HG03039 (cell line): ENCODE measurements around the gene CLCN6.
"Not testable (repeated sequence)": the region's sequence is repeated elsewhere in the genome, so short reads cannot be mapped to it uniquely, and the experiment has no call there.

ENCODE experiments used
- ATAC-seq: cut with Tn5 transposase; IDR thresholded peaks from one replicate; pipeline ENCODE4 v1.9.1; 2021; ENCODE audit warnings: mild to moderate bottlenecking, moderate library complexity; ENCODE audit not compliant: unreplicated experiment

Gene CLCN6

GRCh38 chr1:11794446-11795237 is 11.3 kb upstream of the CLCN6 start:
- ATAC-seq: no peak

GRCh38 chr1:11795238-11795890 is 10.6 kb upstream of the CLCN6 start:
- ATAC-seq: no peak

GRCh38 chr1:11796036-11796828 is 9.8 kb upstream of the CLCN6 start:
- ATAC-seq: no peak

- no peak for ATAC-seq
These were observed 8.3 kb upstream of the CLCN6 start for GRCh38 chr1:11797525-11798216.

- ATAC-seq: no peak
These were observed 6.9 kb upstream of the CLCN6 start for GRCh38 chr1:11799099-11799498.

GRCh38 chr1:11799896-11800295 is 6.1 kb upstream of the CLCN6 start:
- no peak for ATAC-seq

GRCh38 chr1:11800391-11800755 is 5.6 kb upstream of the CLCN6 start:
- ATAC-seq: no peak

DNA sequence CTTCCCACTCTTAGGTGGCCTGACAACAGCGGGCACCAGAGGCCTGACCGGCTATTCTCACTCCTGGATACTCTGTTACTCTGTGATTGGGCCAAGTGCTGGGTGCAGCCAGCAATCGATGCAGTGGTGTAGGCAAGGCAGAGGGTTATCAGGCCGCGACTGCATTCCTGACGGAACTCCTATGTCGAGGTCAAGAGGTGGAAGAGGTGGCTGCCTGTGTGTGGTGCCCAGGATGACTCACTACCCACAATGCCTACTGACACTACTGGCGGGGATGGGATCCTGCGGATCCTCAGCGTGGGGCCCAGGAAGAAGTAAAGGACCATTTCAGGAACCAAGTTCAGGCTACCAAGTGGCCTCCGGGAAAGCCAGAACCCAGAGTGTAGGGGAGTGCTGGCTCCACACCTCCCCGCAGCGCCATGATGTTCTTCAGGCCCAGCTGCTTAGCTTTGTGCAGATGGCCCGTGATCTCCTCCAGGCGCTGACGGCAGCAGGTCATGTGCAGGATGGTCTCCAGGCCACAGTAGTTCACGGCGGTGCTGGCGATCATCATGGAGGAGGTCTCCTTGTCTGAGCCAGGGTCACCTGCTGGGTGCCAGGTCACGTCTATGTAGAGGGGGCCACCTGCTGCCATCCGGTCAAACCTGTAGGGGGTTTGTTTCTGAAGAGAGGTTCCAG is 5.1 kb upstream of the CLCN6 start:
- ATAC-seq: no peak

DNA sequence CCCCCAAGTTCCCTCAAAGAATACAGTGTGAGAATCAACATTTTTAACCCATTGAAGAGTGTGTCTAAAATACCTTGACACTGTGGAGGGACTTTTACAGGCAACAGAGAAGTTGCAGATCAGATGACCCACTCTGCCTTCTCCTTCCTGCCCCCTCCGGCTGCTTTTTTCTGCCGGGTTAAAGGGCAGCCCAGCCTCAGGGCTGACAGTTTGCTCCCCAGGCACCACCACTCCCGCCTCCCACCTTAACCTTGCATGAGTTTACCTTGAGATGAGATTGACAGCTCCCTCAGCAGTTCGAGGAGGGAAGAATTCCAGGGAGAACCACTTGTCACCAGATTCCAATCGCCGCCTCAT is 3.4 kb upstream of the CLCN6 start:
- ATAC-seq: no peak

- no peak for ATAC-seq
These were observed 2.8 kb upstream of the CLCN6 start for GRCh38 chr1:11802973-11803885.

DNA sequence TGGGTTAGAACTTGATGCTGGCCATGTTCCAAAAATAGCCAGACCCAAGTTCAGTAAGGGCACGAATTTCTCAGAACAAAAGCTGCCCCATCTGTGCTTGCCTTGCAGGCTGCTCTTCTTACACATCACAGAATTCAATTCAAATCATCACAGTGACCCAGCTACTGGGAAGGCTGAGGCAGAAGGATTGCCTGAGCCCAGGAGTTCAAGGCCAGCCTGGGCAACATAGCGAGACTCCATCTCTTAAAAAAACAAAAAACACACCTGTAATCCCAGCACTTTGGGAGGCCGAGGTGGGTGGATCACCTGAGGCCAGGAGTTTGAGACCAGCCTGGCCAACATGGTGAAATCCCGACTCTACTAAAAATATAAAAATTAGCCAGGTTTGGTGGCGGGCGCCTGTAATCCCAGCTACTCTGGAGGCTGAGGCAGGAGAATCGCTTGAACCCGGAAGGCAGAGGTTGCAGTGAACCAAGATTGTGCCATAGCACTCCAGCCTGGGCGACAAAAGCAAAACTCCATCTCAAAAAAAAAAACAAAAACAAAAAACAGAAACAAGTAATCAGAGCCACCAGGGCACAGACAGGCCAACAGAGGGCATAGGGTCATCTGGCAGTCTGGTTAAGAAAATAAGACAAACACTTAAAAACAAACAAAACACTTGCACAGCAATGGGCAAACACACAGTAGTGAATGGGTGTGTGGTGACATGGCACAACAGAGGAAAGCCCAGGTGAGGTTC is 1.9 kb upstream of the CLCN6 start:
- ATAC-seq: not testable (repeated sequence)

- no peak for ATAC-seq
These were observed 1.1 kb upstream of the CLCN6 start for GRCh38 chr1:11804666-11805421.

DNA sequence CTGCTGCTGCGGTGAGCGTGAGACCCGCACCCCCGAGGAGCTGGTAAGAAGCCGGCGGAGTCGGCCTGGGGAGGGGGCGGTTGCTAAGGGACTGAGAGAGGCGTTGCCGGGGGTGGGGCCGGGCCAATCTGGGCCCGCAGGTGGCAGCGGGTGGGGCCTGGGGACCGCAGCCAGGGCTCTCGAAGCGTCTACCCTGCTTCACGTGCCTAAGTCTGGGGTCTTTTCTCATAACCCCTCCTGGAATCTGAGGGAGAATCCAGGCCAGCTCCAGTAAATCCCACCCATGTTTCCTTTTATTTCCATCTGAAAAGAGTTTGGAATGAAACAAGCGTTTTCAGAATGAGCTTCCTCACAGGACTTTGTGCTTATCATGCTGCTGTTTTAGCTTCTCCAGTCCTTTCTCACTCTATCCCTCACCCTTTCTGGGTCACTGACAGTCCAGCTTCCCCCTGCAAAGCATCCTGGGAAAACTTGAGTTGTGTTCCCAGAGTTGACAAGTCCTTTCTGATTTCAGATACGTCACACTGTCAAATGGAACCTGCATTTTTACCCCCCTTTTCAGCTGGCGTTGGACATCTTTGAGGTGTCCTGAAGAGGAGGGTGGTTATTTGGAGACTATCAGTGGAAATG is 431 bp downstream of the CLCN6 start:
- ATAC-seq: peak; percentile 32

GRCh38 chr1:11807133-11807532 is 1.1 kb downstream of the CLCN6 start:
- ATAC-seq: no peak

- no peak for ATAC-seq
These were observed 7.0 kb downstream of the CLCN6 start for GRCh38 chr1:11813021-11813420.

- no peak for ATAC-seq
These were observed 11.2 kb downstream of the CLCN6 start for GRCh38 chr1:11817192-11817591.

- no peak for ATAC-seq
These were observed 16.1 kb downstream of the CLCN6 start for GRCh38 chr1:11822091-11822490.
